Activated CD4-positive, alpha-beta T cell treated with anti-CD3 and anti-CD28 coated beads, Interleukin-2, amount 50 U/mL, for 24 hours (primary cell): ENCODE results near the gene SYNJ1.
"Not testable (repeated sequence)": the region's sequence is repeated elsewhere in the genome, so short reads cannot be mapped to it uniquely, and the experiment has no call there.

ENCODE experiments used
- DNase-seq, 2 donors: peaks; one replicate each; pipeline ENCODE4 v3.0.0-alpha.2; 2020; ENCODE audit warnings: low read depth in 1 of 2, low spot score in 1 of 2

SYNJ1 gene, protein sequence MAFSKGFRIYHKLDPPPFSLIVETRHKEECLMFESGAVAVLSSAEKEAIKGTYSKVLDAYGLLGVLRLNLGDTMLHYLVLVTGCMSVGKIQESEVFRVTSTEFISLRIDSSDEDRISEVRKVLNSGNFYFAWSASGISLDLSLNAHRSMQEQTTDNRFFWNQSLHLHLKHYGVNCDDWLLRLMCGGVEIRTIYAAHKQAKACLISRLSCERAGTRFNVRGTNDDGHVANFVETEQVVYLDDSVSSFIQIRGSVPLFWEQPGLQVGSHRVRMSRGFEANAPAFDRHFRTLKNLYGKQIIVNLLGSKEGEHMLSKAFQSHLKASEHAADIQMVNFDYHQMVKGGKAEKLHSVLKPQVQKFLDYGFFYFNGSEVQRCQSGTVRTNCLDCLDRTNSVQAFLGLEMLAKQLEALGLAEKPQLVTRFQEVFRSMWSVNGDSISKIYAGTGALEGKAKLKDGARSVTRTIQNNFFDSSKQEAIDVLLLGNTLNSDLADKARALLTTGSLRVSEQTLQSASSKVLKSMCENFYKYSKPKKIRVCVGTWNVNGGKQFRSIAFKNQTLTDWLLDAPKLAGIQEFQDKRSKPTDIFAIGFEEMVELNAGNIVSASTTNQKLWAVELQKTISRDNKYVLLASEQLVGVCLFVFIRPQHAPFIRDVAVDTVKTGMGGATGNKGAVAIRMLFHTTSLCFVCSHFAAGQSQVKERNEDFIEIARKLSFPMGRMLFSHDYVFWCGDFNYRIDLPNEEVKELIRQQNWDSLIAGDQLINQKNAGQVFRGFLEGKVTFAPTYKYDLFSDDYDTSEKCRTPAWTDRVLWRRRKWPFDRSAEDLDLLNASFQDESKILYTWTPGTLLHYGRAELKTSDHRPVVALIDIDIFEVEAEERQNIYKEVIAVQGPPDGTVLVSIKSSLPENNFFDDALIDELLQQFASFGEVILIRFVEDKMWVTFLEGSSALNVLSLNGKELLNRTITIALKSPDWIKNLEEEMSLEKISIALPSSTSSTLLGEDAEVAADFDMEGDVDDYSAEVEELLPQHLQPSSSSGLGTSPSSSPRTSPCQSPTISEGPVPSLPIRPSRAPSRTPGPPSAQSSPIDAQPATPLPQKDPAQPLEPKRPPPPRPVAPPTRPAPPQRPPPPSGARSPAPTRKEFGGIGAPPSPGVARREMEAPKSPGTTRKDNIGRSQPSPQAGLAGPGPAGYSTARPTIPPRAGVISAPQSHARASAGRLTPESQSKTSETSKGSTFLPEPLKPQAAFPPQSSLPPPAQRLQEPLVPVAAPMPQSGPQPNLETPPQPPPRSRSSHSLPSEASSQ (N-terminal part only)

GRCh38 chr21:32727687-32728455, at the start of gene SYNJ1:
Gene SYNJ1 (minus strand): TSS chr21:32728013. CDS start chr21:32726895, 1,118 bp downstream.
- peak; percentile 87 to 91 for DNase-seq

- DNase-seq = no peak
These were observed 49.5 kb upstream of the SYNJ1 start for GRCh38 chr21:32777269-32777668.

DNA sequence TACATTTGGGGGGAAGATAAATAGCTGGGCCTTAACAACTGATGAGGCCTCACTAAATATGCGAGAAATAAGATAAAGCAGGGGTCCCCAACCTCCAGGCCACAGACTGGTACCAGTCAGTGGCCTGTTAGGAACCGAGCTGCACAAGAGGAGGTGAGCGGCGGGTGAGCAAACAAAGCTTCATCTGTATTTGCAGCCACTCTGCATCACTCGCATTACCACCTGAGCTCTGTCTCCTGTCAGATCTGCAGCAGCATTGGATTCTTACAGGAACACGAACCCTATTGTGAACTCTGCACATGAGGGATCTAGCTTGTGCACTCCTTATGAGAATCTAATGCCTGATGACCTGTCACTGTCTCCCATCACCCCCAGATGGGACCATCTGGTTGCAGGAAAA, 48.9 kb upstream of the SYNJ1 start:
- no peak for DNase-seq

DNA sequence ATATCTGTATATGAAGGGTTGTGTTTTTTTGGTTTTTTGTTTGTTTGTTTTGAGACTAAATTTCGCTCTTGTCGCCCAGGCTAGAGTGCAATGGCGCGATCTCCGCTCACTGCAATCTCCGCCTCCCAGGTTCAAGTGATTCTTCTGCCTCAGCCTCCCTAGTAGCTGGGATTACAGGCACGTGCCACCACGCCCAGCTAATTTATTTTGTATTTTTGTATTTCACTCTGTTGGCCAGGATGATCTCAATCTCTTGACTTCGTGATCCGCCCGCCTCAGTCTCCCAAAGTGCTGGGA, 45.2 kb upstream of the SYNJ1 start:
- DNase-seq = not testable (repeated sequence)

- peak; percentile 13 to 84 for DNase-seq
These were observed 44.7 kb upstream of the SYNJ1 start for GRCh38 chr21:32772281-32773047.

DNA sequence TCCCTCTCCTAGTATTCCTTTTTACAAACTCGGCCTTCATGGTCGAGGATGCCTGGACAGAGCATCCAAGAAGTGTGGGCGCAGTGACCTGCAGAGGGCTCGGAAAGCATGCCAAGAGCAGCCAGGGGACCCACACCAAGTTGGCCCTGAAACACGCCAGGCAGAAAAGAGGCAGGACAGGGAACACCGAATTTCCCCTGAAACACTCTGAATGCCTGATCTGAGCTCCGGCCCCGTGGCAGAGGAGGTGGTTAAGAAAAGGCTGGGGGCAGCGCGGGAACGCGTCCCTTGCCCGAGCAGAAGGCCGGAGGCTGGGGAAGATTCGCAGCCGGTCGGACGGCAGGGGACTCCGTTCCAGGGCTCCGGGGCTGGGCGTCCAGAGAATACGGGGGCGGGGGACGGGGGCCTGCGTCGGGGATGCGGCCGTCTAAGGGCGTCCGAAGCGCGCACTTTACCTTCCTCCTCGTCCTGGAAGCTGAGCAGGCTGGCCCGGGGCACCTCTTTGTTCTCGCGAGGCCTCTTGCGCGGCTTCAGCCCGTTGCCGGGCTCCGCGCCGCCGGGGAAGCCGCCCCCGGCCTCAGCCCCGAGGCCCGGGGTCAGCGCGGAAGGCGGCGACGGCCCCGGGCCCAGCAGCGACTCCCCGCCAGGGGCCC, 43.2 kb upstream of the SYNJ1 start:
- DNase-seq = peak; percentile 4 to 26

- DNase-seq = no peak
These were observed 40.7 kb upstream of the SYNJ1 start for GRCh38 chr21:32768530-32768929.

GRCh38 chr21:32765058-32765457, 37.2 kb upstream of the SYNJ1 start:
- no peak for DNase-seq

- no peak for DNase-seq
These were observed 36.4 kb upstream of the SYNJ1 start for GRCh38 chr21:32764186-32764585.

DNA sequence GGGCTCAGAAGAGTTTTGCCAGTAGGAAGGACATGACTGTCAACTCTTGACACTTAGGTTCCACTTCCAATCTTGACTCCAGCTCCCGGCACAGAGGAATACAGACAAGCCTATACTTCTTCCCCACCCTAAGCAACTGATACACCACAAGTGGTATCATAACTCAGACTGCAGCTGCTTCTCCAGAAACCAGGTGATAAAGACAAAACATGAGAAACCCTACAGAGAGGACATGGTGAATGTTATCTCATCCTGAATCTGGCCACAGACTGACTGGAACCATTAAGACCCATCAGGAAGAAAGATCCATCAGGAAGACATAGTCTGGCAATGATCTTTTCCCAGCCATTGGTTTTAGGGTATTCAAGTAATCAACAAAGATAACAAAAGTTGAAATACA, 30.0 kb upstream of the SYNJ1 start:
- no peak for DNase-seq

- DNase-seq = no peak
These were observed 28.3 kb upstream of the SYNJ1 start for GRCh38 chr21:32756096-32756495.

- no peak for DNase-seq
These were observed 26.2 kb upstream of the SYNJ1 start for GRCh38 chr21:32753818-32754585.

- no peak for DNase-seq
These were observed 22.6 kb upstream of the SYNJ1 start for GRCh38 chr21:32750405-32750804.

GRCh38 chr21:32749662-32750061, 21.8 kb upstream of the SYNJ1 start:
- no peak for DNase-seq

DNA sequence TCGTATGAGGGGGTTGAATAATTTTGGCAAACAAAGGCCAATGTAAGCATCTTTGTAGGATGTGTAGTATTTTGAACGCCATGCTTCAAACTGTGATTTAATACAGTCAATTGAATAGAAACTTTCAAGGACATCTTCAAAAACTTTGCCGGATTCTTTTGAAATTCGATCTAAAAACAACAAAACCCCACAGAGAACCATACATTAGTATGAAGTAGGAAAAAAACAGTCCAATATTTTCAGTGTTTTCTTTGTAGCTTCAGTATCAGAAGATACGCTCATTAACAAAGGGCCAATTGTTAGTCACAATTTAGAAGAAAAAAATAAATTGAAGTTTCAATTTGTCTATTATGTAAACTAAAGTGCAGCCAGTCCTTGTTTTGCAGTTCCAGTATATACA, 20.7 kb upstream of the SYNJ1 start:
- no peak for DNase-seq

DNA sequence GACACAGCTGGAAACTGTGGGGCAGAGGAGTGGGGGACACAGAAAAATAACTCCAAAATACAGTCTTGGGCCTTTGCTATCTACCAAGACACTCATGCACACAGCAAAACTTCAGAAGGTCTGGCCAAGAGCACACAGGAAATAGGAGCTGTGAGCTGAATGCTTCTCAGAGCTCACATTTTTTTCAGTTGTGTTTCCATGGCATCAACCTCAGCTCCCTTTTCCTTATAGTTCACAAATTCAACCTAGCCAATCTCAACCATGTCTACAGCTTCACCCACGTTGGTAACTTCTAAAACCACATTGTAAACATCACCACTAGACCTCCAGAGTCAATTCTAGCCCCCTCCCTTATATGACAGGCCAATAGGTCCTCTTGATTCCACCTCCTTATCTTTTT, 19.6 kb upstream of the SYNJ1 start:
- no peak for DNase-seq

DNA sequence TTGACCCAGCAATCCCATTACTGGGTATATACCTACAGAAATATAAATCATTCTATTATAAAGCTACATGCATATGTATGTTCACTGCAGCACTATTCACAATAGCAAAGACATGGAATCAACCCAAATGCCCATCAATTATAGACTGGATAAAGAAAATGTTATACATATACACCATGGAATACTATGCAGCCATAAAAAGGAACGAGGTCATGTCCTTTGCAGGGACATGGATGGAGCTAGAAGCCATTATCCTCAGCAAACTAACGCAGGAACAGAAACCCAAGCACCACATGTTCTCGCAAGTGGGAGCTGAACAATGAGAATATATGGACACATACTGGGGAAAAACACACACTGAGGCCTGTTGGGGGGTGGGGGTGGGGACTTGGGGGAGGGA, 18.9 kb upstream of the SYNJ1 start:
- not testable (repeated sequence) for DNase-seq

- no peak for DNase-seq
These were observed 14.6 kb upstream of the SYNJ1 start for GRCh38 chr21:32742396-32742795.

DNA sequence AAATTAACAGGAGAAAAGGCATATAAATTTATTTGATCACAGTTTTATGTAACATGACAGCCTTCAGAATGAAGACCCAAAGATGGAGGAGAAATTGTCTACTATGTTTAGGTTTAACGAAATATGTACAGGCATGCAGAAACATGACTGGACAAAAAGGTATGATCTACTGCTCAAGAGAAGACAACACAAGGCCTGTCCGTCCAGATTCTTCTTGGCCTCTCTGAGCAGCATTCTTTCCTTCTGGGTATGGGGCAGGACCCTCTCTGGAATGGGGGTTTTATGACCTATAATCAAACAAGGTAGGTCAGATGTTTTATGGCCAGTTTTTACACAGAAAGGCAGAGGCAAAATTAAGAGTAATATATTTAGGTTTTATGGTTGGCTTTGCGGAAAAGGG, 13.5 kb upstream of the SYNJ1 start:
- DNase-seq = no peak
